NCI-H2107 treated with DMSO at 0.1 percent for 48 hours (cell line): ENCODE measurements around the gene LRP1.

Experiments used
- DNase-seq: peaks from one replicate; lab custom pipeline; 2025; ENCODE audit not compliant: unreplicated experiment; lab: John Stamatoyannopoulos, UW

Gene LRP1

GRCh38 chr12:57190037-57190436 is 61.8 kb downstream of the LRP1 start:
- no peak for DNase-seq

- no peak for DNase-seq
Measured at GRCh38 chr12:57190821-57191220, 62.5 kb downstream of the LRP1 start.

- DNase-seq: no peak
Measured at GRCh38 chr12:57191410-57191809, 63.1 kb downstream of the LRP1 start.

- no peak for DNase-seq
Measured at GRCh38 chr12:57192920-57193319, 64.6 kb downstream of the LRP1 start.

GRCh38 chr12:57193706-57194245 is 65.5 kb downstream of the LRP1 start:
- no peak for DNase-seq

GRCh38 chr12:57194253-57194652 is 66.0 kb downstream of the LRP1 start:
- DNase-seq: no peak

- no peak for DNase-seq
Measured at GRCh38 chr12:57195186-57195585, 66.9 kb downstream of the LRP1 start.

- DNase-seq: no peak
Measured at GRCh38 chr12:57195611-57196371, 67.5 kb downstream of the LRP1 start.

- no peak for DNase-seq
Measured at GRCh38 chr12:57196439-57196838, 68.2 kb downstream of the LRP1 start.

- DNase-seq: no peak
Measured at GRCh38 chr12:57196956-57197355, 68.7 kb downstream of the LRP1 start.

GRCh38 chr12:57198329-57198728 is 70.0 kb downstream of the LRP1 start:
- no peak for DNase-seq

- no peak for DNase-seq
Measured at GRCh38 chr12:57199191-57199590, 70.9 kb downstream of the LRP1 start.

- DNase-seq: no peak
Measured at GRCh38 chr12:57200497-57200896, 72.2 kb downstream of the LRP1 start.

- DNase-seq: no peak
Measured at GRCh38 chr12:57201219-57201618, 72.9 kb downstream of the LRP1 start.

- no peak for DNase-seq
Measured at GRCh38 chr12:57201631-57202030, 73.3 kb downstream of the LRP1 start.

- no peak for DNase-seq
Measured at GRCh38 chr12:57202321-57202720, 74.0 kb downstream of the LRP1 start.

GRCh38 chr12:57203201-57203600 is 74.9 kb downstream of the LRP1 start:
- no peak for DNase-seq

GRCh38 chr12:57203791-57204190 is 75.5 kb downstream of the LRP1 start:
- no peak for DNase-seq

GRCh38 chr12:57204454-57204853 is 76.2 kb downstream of the LRP1 start:
- DNase-seq: no peak

- DNase-seq: no peak
Measured at GRCh38 chr12:57205186-57205585, 76.9 kb downstream of the LRP1 start.

GRCh38 chr12:57205931-57206330 is 77.6 kb downstream of the LRP1 start:
- no peak for DNase-seq

- no peak for DNase-seq
Measured at GRCh38 chr12:57207731-57208630, 79.7 kb downstream of the LRP1 start.
